HG02798 (cell line): ENCODE data around the gene FHL2.

Experiments
- ATAC-seq: cut with Tn5 transposase; IDR thresholded peaks from one replicate; pipeline ENCODE4 v1.9.1; 2021; ENCODE audit warnings: mild to moderate bottlenecking; ENCODE audit not compliant: unreplicated experiment, poor library complexity

Gene FHL2

DNA sequence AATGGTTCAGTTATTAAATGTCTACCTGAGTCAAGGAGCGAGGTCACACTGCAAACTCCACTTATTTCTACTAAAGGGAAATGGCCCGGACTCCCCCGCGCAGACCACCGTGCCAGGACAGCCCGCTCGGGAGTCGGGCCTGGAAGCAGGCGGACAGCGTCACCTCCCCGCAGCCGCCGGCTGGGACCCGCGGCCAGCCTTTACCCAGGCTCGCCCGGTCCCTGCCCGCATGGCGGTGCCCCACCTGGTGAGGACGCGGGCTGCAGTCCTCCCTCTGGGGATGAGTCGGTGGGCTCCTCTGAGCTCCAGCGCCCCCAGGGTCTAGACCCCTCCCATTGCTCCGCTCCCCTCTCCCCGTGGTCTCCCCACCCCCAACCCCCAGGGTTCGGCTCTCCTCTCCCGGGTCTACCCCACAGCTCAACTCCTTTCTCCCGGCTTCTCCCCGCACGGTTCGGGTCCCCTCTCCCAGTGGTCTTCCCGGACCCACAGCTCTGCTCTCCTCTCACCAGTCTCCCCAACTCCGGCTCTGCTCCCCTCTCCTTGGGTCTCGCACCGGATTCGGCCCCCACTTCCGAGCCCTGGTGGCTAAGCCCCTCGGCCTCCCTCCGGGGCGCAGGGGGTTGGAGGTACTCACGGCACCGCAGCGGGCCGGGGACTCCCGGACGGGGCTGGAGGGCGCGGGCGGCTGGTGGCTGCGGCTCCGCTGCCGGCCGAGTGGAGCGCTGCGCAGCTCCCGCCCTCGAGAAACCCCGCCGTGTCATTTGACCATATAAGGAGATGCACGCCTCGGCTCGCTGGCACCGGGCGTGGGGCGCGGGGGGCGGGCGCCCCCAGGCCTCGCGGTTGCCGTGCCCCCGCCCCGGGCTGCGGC lies at the start of gene FHL2:
FHL2 (minus strand) TSS at position 716 of the 871 bp plus-strand sequence. CDS start 12,535 bp downstream, outside the sequence.
- ATAC-seq: peak; percentile 98

DNA sequence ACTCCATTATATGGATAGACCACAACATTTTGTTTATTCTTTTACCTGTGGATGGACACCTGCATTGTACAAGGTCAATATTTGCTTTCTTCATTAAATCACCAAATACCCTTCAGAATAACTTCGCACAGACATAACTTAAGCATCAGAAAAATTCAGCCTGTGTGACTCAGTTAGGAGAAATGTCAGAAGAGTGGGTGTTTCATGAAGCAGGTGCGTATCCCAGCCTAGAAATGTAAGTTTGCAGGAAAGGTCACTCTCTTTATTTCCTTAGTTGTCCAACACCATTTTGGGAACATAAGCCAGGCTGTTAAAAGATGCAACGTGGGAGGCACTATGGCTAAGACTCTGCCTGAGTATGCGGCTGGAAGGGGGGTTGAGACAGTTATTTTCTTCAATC lies 48.6 kb upstream of the FHL2 start:
- no peak for ATAC-seq

DNA sequence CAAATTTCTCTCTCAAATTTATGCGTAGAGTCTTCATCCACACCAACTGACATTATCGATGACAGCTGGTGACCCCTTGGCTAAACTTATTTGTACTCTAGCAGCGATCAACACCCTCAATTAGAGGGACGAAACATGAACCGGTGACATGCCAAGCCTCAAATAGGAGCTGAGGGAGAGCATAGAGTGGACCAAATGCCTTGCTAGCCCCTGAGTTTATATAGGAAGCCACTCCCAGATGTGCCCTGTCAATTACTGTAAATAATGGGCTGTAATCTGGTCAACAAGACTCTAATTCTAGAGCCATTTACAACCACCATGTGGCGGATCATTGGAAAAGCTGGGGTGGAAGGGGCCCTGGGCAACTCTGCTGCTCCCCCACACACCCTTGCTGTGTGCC lies 47.6 kb upstream of the FHL2 start:
- ATAC-seq: no peak

- ATAC-seq: no peak
Observed at GRCh38 chr2:105445976-105446375, 47.1 kb upstream of the FHL2 start.

GRCh38 chr2:105445498-105445897 lies 46.6 kb upstream of the FHL2 start:
- ATAC-seq: no peak

DNA sequence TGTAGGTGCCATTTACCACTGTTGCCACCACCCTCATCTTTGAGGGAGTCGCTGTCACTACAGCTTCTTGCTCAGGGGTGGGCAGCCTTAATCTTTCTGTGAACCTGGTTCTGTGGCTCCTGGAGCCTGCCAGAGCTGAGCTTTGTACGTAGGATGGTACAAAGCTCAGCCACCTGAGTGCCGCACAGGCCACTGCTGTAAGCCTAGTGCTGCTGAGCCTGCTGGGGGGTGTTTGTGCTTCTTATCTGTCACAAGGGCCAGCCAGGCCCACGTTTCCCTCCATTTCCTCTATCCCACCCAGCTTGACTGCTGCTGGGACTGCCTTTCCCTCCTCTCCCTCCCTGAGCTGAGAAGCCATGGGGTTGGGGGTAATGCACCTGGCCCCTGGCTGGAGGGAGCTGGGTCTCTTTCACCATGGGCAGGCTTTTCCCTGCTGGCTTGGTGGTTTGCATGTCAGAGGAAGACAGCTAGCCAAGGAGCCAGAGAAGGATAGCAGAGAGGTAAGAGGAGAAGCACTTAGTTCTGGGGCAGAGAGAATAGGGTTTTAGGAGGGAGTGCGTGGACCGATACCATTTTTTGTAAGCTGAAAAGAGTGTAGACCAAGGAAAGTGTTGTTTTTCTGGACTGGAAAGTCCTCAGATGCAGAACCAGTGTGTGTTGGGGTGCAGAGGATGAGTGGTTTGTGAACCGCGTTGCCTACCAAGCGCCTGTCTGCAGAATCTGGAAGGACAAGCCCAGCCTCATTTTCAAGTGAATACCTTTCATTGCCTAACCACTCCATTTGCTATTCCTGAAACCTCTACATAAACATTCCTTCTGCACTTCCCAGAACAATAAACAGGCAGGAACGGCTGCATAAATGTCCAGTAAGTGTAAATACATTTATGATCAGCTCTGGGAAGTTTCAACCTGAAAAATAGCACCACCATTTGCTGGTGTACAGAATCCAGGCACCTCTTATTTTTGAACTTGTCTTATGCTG lies 45.1 kb upstream of the FHL2 start:
- ATAC-seq: no peak

GRCh38 chr2:105442721-105443120 lies 43.9 kb upstream of the FHL2 start:
- ATAC-seq: no peak

DNA sequence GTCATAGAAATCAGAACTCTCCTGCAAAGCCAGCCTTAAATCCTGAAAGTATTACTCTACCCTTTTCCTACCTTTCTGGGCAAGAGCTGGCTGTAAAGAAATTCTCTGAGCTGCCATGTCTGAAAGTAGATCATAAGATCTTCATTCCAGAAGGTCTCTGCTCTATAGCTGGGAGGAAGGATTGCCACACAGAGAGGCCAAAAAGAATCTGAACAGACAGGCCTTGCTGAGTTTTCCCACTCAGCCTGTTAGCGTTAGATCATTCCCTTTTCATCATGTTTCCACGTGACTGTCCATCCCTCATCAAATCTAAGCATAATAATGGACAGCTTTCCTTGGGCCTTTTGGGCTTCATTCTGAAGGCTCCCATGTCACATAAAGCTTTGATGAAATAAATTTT lies 43.2 kb upstream of the FHL2 start:
- no peak for ATAC-seq

DNA sequence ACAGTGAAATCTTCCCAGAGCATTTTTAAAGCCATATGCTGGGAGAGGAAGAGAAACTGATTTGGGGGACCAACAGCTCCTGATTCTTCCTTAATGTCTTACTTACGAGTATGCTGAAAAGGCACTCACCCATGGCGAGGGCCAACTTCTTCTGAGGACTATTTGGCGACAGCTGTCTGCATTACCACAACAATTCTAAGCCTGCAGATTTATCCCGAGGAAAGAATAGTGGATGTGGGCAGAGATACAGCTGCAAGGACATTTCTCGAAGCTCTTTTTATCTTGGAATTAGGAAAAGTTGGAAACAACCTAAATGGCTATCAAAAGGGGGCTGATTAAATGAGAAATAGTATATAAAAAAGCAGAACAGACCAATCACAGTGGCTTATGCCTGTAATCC lies 40.3 kb upstream of the FHL2 start:
- no peak for ATAC-seq

DNA sequence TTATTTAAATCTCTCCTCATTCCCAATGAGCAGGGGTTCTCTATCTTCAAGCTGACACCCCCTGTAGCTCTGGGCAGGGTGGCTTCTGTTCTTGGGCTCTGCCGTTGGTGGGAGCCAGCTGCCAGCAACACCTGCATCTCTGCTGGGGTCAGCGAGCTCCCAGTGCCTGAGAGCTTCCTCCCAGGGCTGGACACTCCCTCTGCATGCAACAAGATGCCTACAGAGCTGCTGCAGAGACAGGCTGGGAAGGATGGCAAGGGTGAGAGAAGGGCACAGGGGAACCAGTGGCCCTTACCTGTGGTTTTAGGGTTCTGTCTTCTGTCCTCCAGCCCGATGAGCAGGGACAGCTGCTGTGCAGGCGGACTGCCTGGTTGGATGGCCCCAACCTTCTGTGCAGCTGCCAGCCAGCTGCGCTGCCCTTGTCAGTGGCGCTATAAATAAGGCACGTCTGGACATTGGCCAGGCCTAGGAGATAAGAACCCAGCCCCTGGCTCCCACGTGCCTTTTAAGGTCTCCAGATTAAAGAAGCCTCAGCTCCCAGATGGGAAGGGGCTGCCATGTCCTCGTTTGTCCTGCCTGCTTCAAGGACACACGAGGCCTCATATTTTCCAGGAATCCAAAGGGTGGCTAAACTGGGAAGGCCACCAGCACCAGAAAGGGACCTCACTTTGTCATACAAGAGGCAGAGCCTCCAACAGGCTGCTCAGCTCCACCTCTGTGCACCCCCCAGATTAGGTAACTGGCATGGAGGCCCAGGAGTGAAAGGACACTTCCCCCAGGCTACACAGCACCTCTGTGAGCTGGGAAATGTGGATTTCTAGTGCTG lies 39.5 kb upstream of the FHL2 start:
- no peak for ATAC-seq

GRCh38 chr2:105437708-105438103 lies 38.9 kb upstream of the FHL2 start:
- ATAC-seq: no peak

- no peak for ATAC-seq
Observed at GRCh38 chr2:105432749-105433148, 33.9 kb upstream of the FHL2 start.

GRCh38 chr2:105432044-105432399 lies 33.2 kb upstream of the FHL2 start:
- ATAC-seq: no peak

DNA sequence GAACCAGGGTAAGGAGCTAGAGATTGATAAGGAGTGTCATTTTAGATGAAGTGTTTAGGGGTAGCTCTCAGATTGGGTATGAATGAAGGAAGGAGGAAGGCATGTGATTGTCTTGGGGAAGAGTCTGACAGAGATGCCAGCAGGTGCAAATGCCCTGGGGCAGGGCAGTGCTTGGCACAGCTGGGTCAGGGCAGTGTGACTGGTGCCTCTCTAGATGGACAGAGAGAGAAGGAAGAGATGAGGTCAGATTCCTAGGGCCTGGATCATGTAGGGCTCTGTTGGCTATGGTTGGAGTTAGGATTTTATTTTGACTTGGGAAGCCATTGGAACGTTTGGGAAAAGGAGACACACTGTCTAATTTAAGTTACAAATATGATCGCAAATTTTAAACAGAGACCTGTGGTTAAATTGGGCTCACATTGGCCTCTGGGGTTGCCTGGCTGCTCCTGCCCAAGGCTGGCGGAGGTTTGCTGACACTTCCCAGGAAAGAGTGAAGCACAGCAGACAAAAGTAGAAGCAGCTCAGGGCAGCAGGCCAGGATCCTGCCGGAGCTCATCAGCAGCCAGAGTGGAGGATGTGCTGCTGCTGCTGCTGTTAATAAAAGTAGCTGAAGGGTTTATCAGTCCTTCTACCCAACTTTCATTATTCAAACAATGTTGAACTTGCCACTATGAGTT lies 32.7 kb upstream of the FHL2 start:
- no peak for ATAC-seq

DNA sequence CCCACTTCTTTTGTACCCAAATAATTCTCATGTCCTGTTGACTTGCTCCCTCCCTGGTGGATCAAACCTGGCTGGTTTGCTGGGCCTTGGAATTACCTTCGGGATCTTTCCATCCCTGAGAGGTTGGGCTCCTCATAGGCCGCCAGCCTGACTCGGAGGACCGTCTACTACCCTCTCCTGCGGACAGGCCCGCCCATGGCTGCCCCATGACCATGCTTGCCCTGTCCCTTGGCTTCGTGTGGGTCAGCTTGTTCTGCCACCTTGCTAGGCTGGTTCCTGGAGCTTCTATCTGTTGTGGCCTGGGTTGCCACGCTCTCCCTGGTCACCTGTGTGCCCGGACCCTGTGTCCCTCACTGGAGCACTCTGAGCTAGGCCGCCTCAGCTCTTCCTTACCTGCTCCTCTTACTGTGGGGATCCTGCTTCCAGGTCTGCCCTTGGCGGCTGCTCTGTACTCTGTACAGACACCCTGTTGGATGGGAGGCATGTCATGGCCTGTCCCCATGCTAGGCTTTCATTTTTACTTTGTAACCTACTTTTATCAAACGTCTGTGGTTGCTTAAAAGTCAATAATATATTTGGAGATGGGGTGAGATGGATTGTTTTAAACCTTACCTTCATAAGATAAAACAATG lies 29.7 kb upstream of the FHL2 start:
- ATAC-seq: no peak

- ATAC-seq: no peak
Observed at GRCh38 chr2:105427485-105427884, 28.6 kb upstream of the FHL2 start.

DNA sequence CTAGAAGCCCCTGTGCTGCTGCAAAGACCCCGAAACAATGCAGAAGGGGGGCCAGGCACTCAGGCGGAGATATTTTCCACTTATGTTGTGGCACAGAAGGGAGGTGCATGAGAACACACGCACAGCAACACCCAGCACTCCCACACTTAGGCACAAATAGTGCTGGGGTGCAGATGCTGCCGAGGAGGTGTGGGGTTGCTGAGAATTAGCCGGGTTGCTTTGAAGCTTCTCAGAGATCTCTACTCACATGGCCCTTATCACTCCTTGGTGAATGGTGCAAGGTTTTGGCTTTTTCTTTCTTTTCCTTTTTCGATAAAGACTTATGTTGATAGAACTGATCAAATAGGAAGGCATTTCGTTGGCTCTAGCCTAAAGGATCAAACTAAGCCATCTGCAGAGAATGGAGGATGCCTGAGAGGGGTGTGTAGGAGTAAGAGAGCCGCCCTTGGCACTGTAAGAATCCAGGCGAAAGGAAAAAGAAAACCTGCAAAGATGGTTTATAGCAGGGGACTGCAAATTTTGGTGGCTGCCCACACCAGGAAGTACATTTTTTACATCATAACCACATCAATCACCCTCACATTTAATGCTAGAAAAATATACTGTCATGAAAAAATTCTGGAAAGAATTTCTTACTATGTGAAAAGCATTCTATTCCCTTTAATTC lies 27.9 kb upstream of the FHL2 start:
- no peak for ATAC-seq

GRCh38 chr2:105425936-105426625 lies 27.2 kb upstream of the FHL2 start:
- ATAC-seq: no peak
